Glomerular visceral epithelial cell (primary cell): ENCODE results near the gene PNLDC1.
"Not testable (repeated sequence)": the region's sequence is repeated elsewhere in the genome, so short reads cannot be mapped to it uniquely, and the experiment has no call there.

Experiments used
- DNase-seq: peaks from one replicate; pipeline ENCODE4 v3.0.0-alpha.2; 2016; ENCODE audit errors: extremely low spot score

PNLDC1 gene

GRCh38 chr6:159788276-159788675 lies 11.8 kb upstream of the PNLDC1 start:
- DNase-seq = no peak

- peak; percentile 56 for DNase-seq
These were observed 11.2 kb upstream of the PNLDC1 start for GRCh38 chr6:159788753-159789376.

GRCh38 chr6:159789377-159790148 lies 10.5 kb upstream of the PNLDC1 start, which contains the start of gene TCP1:
Gene TCP1, minus strand, starts transcription at chr6:159789602. Its CDS starts 134 bp downstream, at chr6:159789468.
- peak; percentile 100 for DNase-seq

GRCh38 chr6:159790149-159790955 lies 9.7 kb upstream of the PNLDC1 start, which contains the start of gene MRPL18:
Gene MRPL18, plus strand, starts transcription at chr6:159790467. Its CDS starts 121 bp downstream, at chr6:159790588.
- DNase-seq = peak; percentile 97

GRCh38 chr6:159790956-159791598 lies 9.0 kb upstream of the PNLDC1 start:
- no peak for DNase-seq

- not testable (repeated sequence) for DNase-seq
These were observed 5.1 kb upstream of the PNLDC1 start for GRCh38 chr6:159794976-159795375.

- no peak for DNase-seq
These were observed 2.5 kb upstream of the PNLDC1 start for GRCh38 chr6:159797554-159797953.

- DNase-seq = no peak
These were observed 1.9 kb downstream of the PNLDC1 start for GRCh38 chr6:159801935-159802334.

- DNase-seq = no peak
These were observed 4.4 kb downstream of the PNLDC1 start for GRCh38 chr6:159804504-159804903.

- DNase-seq = no peak
These were observed 5.5 kb downstream of the PNLDC1 start for GRCh38 chr6:159805440-159806020.

GRCh38 chr6:159806021-159806458 lies 6.0 kb downstream of the PNLDC1 start:
- peak; percentile 19 for DNase-seq

GRCh38 chr6:159807150-159807858 lies 7.2 kb downstream of the PNLDC1 start:
- DNase-seq = no peak

- DNase-seq = no peak
These were observed 8.6 kb downstream of the PNLDC1 start for GRCh38 chr6:159808647-159809046.

GRCh38 chr6:159809149-159809548 lies 9.1 kb downstream of the PNLDC1 start:
- DNase-seq = no peak

- no peak for DNase-seq
These were observed 13.7 kb downstream of the PNLDC1 start for GRCh38 chr6:159813781-159814180.

- no peak for DNase-seq
These were observed 15.3 kb downstream of the PNLDC1 start for GRCh38 chr6:159815410-159815809.

GRCh38 chr6:159816775-159817174 lies 16.7 kb downstream of the PNLDC1 start:
- not testable (repeated sequence) for DNase-seq

GRCh38 chr6:159817951-159818739 lies 18.1 kb downstream of the PNLDC1 start:
- DNase-seq = no peak

GRCh38 chr6:159819098-159819497 lies 19.0 kb downstream of the PNLDC1 start:
- DNase-seq = no peak
